ENCODE measurements around the gene PLVAP.
A peak's percentile ranks its signal among the peaks of the same experiment; 100 is the strongest.
"Not testable (repeated sequence)": the region's sequence is repeated elsewhere in the genome, so short reads cannot be mapped to it uniquely, and the experiment has no call there.

The PLVAP gene

DNA sequence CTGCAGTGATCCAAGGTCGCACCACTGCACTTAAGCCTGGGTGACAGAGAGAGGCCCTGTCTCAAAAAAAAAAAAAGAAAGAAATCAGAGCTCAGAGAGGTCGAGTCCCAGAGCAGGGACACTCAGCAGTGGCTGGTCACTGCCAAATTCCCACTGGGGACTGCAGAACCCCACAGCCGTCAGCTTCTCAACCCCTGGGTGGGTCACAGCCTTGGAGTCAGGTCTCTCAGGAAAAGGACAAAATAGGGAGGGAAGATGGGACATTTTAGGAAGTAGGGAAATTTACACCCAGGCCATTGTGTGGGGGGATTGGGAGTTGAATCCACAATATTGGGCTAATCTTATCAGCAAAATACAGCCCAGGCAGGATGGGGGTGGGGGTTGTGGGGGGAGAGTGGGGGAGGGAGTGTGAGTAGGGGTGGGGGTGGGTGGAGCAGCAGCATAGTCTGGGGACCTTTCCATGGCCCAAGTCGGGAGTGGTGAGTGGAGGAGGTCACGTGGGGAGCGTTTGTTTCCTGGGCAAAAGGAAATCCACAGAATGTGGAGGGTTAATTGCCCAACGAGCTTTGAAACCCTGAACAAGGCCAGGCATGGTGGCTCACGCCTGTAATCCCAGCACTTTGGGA, 21.9 kb upstream of the PLVAP start:
- DNase-seq (ENCODE audit: low spot score) = no peak

DNA sequence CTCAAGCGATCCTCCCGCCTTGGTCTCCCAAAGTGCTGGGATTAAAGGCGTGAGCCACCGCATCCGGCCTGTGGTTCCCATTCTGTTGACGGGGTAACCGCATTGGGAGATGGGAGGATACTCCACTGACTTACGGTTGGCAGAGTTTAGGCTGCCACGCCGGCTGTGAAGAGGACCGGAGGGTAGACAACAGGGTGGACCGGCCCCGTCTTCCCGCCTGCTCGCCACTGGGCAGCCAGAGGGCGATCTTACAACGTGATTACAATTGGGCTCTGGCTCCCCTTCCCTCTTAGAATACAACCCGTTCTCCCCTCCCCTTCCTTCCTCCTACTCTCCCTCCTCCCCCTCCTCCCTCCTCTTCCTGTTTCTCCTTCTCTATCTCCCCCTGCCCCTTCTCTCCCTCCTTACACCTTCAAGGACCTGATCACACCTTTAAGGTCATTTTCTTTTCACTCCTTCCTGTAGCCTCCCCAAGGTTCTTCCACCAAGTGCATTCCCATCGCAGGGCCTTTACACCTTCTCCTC, 17.8 kb upstream of the PLVAP start:
- peak; percentile 72 for DNase-seq (ENCODE audit: low spot score)

DNA sequence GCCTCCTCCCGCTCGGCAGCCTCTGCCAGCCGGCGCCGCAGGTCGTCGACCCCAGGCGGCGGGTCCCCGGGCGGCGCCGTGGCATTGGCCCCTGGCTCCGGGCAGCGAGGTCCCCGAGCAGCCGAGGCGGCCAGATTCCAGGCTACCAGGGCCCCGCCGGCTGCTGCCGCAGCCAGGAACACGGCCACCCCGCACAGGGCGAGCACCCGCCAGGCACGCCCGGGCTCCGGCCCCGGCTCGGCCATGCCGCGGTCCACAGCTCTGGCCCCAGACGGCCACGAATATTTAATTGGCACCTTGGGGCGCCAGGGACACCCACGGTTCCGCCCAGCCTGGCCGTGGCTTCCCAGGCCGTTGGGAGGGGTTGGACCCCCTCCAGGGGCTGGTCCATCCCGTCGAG, 16.8 kb upstream of the PLVAP start, which contains the start of gene CCDC194:
CCDC194 (minus strand) TSS at position 283 of the 400 bp plus-strand sequence; CDS start at position 245, 38 bp downstream.
- no peak for DNase-seq (ENCODE audit: low spot score)

DNA sequence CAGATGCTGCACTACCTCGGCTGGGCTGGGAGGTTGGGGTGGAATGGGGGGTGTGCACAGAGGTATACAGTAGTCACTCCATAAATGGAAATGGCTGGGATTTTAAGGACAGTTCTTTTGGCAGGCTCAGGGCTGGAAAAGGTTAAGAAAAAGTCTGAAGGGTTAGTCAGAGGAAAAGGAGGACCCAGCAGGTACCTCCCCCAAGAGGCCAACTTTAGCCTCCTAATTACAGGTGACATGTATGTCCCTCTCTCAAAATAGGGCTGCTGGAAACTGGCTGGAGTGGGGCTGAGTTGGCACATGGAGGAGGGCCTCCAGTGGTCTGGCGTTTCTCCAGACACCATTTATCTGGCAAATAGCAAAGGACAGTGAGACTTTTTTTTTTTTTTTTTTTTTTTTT, 15.9 kb upstream of the PLVAP start:
- no peak for DNase-seq (ENCODE audit: low spot score)

DNA sequence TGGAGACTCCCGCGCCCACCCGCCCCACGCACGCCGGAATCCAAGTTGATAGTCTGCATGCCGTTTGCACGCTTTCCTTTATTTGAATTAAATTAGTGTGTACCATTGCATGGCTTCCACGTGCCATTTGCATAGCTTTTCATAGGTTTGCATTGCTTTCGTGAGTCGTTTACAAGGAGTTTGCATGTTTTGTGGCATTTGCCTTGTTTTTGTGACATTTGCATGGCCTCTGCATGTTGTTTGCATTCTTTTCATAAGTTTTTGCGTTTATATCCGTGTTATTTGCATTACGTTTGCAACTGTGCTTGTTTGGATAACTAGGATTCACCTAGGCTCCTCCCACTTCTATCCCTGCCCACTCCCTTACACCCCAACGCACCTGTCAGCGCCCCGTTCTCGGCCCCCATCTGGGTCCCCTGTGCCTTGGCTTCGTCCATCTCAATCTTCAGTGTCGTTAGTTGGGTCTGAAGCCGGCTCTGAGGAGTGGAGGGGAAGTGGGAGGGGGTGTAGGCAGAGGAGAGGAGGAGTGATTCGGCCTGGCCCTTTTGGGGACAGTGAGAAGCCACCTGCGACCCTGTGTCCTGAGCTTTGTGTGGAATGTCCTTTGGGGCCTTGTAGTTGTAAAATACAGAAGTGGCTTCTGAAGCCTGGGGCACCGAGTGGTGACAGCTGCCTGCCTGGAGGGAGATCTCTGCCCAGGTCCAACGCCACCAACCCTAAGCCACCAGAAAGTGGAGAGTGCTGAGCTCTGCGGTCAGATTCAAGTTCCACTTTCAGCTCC, 14.4 kb upstream of the PLVAP start:
- no peak for DNase-seq (ENCODE audit: low spot score)

DNA sequence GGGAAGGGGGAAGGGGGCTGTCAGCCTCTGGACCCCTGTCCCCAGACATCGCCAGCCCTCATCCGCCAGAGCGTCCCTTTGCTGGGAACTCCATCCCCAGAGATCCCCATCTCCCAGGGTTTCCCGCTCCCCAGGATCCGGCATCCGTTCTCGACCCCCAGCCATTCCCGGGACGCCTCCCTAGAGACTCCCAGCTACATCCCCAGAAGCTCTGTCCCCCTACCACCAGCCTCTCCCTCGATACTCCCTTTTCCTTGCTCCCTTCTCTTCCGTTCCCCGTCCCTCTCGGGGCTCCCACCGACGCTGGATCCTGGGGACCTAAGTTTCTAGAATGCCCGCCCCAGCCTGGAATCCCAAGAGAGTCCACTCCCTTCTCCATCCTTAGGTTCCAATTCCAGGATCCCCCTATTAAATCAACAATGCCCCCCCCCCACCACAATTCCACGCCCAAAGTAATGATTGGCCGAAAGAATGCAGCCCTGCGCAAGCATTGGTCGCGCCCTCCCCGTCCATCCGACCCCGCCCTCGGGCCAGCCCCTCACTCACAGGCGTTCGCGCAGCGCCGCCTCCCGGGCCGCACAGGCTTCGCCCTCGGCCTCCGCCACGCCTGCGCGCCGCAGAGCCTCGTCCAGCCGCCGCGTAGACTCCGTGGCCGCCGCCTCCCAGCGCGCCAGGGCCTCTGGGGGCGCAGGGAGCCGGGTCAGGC, 13.7 kb upstream of the PLVAP start:
- DNase-seq (ENCODE audit: low spot score) = peak; percentile 48

DNA sequence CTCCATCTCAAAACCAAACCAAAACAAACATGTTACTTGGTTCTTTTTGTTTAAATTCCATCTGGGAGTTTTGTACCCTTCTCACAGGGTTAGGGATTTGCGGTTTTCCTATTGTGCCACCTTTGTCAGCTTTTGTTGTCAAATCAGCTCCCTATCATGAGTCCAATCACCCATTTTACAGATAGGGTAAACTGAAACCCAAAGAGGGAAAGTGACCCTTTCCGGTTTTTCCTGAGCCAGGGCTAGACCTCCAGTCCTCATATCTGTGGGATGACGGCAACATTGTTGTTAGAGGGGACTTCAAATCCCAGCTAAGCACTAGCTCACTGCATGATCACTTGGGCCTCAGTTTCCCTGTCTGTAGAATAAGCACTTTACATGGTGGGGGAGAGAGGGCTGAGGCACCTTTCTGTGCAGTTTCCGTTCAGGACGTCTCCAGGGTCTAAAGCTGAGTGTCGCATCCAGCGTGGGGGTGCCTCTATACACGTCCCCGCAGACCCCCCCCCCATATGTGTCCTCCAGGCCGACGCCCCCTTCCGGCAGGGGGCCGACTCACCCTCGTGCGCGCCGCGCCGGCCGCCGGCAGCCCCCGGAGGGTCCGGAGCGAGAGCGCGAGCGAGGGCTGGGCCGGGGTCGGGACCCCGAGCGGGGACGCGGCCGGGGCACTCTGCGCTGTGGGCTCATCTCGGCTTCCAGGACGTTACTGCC, 13.0 kb upstream of the PLVAP start:
- DNase-seq (ENCODE audit: low spot score) = no peak

DNA sequence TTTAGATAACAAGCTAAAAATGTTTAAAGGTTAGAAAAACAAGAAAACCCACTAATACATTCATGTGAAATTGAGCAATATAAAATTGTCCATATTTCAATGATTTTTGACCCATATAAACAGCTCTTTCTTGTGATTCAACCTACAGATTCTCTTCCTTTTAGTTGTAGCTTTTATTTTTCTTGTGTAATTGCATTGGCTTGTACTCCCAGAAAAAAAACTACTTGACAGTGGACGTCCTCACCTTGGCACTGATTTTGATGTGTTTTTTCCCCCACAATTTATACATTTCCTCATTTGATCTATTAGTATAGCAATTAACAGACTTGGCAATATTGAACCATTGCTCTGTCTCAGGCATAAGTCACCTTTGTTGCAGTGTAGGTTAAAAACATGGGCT, 12.1 kb upstream of the PLVAP start:
- no peak for DNase-seq (ENCODE audit: low spot score)

DNA sequence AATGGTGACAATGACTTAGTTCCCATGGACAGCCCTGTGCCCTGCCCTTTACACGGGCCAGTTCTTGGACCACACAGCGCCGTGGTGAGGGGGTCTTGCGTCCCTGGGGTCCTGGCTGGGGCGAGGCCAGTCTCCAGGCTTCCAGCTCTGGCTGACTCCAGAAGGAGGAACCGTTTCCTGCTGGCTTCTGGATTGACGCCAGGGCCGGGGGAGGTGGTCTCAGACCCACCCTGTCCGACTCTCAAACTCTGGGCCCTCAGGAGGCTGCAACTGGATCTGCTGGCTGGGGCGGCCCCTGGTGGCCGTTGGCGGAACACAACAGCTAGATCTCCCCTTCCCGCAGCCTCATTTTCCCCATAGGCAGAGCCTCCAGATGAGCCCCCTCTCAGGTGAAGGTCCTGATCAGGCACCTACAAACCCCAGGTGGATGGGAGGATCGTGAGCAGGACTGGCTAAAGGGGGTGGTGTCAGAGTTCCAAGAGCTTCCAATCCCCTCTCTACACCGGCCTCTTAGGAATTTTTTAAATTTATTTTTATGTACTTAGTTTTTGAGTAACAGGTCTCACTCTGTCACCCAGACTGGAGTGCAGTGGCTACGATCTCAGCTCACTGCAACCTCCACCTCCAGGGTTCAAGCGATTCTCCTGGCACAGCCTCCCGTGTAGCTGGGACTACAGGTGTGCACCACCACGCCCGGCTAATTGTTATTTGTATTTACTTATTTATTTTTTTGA, 8.9 kb upstream of the PLVAP start:
- DNase-seq (ENCODE audit: low spot score) = peak; percentile 61

DNA sequence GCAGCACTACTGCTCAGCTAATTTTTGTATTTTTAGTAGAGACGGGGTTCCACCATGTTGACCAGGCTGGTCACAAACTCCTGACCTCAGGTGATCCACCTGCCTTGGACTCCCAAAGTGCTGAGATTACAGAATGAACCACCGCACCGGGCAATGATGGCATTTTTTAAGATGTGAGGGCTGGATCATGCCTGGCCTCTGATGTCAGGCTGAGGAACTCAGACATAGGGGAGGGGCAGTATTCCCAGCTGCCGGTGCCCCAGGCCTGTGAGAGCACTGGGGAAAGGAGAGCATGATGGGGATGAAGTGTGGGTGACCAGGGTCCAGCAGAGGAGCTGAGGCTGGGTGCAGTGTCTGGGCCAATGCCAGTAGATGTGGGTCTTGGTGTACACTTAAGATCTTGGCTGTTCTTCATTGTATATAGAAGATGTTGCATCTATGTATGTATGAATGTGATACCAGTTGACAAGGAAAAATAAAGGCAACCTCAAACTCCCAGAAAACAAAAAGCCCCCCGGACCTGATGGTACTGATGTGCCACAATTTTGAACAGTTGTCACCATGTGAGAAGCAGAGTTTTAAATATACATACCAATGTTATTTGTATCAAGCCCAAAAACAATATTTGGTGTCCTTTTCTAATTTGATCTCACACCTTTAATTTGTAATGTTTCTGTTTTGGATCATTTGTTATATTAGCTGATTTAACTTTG, 3.4 kb upstream of the PLVAP start:
- DNase-seq (ENCODE audit: low spot score) = no peak

DNA sequence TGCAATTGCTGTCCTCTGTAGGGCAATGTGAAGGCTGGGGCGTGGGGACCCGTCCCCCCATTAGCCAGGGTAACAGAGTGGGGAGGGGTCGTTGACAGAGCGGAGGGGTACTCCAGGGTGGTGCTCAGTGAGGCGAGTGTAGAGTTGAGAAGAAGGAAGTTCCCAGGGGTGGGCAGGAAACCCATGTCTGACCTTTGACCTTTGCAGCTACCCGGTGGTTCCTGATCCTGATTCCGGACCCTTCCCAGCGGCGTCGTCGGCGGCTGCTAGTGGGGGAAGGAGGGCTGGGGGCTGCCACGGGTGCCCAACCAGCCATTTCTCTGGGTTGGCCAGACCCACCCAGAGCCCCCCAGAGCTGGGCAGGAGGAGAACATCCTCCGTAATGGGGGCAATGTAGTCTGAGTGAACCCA, 2.1 kb upstream of the PLVAP start:
- no peak for DNase-seq (ENCODE audit: low spot score)

DNA sequence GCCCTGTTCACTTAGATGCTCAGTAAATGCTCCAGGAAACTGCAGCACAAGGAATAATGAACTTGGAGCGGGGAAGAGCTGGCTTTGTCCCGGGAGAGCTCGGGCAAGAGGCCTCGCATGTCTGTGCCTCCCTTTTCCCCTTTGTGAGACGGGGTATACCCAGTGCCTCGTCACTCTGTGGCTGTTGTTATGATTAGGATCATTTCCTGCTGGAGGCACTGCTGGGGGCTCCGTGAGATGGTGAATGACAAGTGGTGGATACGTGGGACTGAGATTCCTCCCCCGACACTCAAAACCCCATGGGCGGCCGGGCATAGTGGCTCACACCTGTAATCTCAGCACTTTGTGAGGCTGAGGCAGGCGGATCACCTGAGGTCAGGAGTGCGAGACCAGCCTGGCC, 1.1 kb upstream of the PLVAP start:
- DNase-seq (ENCODE audit: low spot score) = no peak

DNA sequence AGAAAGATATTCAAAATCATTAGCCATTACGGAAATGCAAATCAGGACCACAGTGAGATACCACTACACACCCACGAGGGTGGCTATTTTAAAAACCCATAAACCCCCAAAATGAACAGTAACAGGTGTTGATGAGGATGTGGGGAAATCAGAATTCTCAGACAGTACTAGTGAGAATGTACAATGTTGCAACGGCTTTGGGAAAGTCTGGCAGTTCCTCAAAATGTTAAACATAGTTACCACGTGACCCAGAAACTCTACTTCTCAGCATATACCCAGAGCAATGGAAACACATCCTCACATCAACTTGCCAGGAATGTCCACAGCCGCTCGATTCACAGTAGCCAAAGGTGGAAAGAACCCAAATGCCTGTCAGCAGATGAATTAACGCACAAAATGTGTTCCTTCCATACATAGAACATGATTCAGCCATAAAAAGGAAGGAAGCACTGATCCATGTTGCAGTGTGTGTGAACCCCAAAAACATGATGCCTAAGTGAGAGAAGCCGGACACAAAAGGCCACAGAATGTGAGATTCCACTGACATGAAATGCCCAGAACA, 7.0 kb downstream of the PLVAP start:
- DNase-seq (ENCODE audit: low spot score) = no peak

DNA sequence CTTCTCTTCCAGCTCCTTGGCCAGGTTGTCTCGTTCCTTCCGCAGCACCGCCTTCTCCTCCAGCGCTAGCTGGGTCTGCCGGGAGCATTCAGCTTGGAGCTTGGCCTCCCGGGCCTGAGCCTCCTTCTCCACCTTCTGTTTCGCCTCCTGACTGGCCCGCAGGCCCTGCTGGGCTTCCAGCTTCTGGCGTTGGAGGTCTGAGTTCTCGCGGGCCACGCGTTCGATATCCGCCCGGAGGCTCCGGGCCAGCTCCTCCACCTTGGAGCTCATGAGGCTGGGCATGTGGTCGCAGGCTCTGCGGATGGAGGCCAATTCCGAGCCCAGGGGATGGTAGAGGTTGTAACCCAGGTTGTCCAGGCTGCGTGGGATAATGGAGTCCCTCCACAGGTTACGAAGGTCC, 11.8 kb downstream of the PLVAP start:
- DNase-seq (ENCODE audit: low spot score) = no peak

DNA sequence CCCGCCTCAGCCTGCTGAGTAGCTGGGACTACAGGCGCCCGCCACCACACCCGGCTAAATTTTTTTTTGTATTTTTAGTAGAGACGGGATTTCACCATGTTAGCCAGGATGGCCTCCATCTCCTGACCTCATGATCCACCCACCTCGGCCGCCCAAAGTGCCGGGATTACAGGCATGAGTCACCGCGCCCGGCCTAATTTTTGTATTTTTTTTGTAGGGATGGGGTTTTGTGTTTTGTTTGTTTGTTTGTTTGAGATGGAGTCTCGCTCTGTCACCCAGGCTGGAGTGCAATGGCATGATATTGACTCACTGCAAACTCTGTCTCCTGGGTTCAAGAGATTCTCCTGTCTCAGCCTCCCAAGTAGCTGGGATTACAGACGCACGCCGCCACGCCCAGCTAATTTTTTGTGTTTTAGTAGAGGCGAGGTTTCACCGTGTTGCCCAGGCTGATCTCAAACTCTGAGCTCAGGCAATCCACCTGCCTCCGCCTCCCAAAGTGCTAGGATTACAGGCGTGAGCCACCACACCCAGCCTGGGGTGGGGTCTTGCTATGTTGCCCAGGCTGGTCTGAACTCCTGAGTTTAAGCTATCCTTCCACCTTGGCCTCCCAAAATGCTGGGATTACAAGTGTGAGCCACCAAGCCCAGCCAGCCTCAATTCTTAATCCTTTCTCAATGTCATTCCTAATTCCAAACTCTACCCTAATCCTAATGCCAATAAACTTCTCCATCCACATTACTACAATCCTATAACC, 13.1 kb downstream of the PLVAP start:
- DNase-seq (ENCODE audit: low spot score) = not testable (repeated sequence)

DNA sequence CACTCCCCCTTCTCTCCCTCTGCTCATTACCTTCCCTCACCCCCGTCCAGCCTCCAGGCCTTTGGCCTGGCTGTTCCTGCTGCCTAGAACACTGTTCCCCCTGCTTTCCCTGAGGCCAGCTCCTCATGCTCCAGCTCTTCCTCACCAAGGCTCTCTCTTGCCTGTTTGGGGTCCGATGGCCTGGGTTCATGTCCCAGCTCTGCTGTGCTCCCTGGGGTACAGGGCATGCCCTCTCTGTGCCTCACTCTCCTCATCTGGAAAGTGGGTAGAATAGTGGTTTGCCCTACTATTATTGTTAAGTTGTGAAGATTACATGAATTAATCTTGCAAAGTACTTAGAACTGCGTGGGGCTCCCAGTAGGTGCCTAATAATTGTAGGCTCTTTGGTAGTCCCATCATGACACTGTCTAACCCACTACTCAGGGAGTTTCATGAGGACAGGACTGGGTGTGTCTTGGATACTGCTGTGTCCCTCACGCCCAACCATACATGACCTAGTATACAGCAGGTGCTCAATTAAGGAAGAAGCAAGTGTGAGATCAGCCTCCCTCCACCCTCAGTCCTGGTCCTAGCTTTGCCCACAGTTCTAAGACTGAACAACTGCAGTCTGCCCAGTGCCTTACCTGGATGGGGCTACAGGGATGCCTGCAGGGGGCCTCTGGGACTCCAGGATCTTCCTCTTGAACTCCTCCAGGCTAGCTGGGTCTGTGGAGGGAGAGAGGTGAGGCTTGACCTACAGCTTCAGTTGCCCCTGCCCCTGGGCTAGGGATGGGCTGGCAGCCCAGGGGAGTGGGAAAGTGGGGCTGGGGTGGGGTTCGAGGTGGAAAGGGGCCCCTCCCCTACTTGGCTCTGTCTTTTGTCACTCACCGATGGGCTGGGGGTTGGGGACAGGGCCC, 17.0 kb downstream of the PLVAP start:
- no peak for DNase-seq (ENCODE audit: low spot score)

DNA sequence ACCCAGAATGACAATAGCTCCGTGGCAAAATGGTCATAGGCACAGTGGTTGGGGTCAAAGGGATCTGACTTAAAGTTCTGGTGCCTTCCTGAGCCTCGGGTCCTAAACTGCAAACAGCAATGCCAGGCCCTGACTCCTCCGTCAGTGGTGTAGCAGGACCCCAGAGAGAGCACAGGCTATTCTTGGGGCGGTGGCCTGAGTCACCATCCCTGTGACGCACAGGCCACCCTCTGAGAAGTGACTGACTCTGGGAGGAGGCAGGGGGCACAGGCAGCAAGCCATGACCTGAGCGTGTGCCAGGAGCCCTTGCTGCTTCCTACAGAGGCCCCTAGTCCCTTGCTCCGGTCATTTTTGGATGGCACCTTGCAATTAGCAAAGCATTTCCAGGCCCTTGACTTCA, 18.7 kb downstream of the PLVAP start:
- no peak for DNase-seq (ENCODE audit: low spot score)

DNA sequence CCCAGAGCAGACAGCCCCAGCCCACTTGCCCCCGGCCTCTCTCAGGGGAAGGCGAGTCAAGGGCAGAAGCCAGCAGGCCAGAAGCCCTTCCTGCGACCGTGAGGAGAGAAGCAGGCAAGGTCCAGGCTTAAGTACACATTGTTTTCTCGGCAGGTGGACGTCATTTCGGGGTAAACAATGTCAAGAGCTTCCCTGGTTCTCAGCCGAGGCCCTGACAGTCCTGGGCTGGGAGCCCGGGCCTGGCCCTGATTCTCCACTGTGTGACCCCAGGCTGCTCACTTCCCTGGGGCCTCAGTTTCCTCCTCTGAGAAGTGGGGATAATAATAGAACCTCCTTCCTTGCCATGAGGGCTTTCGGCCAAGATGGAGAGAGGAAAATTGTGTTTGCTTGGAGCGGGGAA, 19.4 kb downstream of the PLVAP start:
- no peak for DNase-seq (ENCODE audit: low spot score)
